Mesendoderm (in vitro differentiated cells): ENCODE measurements around the gene PDZD2.
"Not testable (repeated sequence)": the region's sequence is repeated elsewhere in the genome, so short reads cannot be mapped to it uniquely, and the experiment has no call there.

Source experiments
- DNase-seq: peaks from one replicate; pipeline ENCODE4 v3.0.0; 2013
- H2AK5ac ChIP-seq: 2 replicates; pipeline ENCODE4 v1.6.1; 2013; ENCODE audit warnings: low read length, inconsistent platforms
- H2BK120ac ChIP-seq: 2 replicates; pipeline ENCODE4 v1.6.1; 2013; ENCODE audit warnings: low read depth, mild to moderate bottlenecking, low read length, moderate library complexity, mixed read lengths
- H2BK15ac ChIP-seq: replicated peaks from 2 replicates; pipeline ENCODE4 v1.6.1; 2013; ENCODE audit warnings: low read depth, mild to moderate bottlenecking, moderate library complexity
- H2BK5ac ChIP-seq: 2 replicates; pipeline ENCODE4 v1.6.1; 2013; ENCODE audit warnings: low read length, inconsistent platforms
- H3K18ac ChIP-seq: 2 replicates; pipeline ENCODE4 v1.6.1; 2013; ENCODE audit warnings: mild to moderate bottlenecking, low read length, mixed read lengths
- H3K23ac ChIP-seq: one replicate; pipeline ENCODE4 v1.6.1; 2013; ENCODE audit warnings: low read length
- H3K27ac ChIP-seq: 2 replicates; pipeline ENCODE4 v1.5.1; 2013; ENCODE audit warnings: low read depth, mild to moderate bottlenecking, inconsistent platforms, low read length, moderate library complexity
- H3K27me3 ChIP-seq: 2 replicates; pipeline ENCODE4 v1.6.1; 2013; ENCODE audit warnings: low read length, control low read depth, mild to moderate bottlenecking, inconsistent platforms; ENCODE audit not compliant: insufficient read depth, poor library complexity
- H3K36me3 ChIP-seq: 2 replicates; pipeline ENCODE4 v1.6.1; 2013; ENCODE audit warnings: low read length, inconsistent platforms; ENCODE audit not compliant: control insufficient read depth, insufficient read depth
- H3K4ac ChIP-seq: one replicate; pipeline ENCODE4 v1.6.1; 2013; ENCODE audit warnings: low read depth, mild to moderate bottlenecking, low read length, moderate library complexity
- H3K4me1 ChIP-seq: 2 replicates; pipeline ENCODE4 v1.6.1; 2013; ENCODE audit warnings: low read depth, low read length, inconsistent platforms; ENCODE audit not compliant: control insufficient read depth
- H3K4me2 ChIP-seq: 2 replicates; pipeline ENCODE4 v1.6.1; 2013; ENCODE audit warnings: low read length
- H3K4me3 ChIP-seq: 2 replicates; pipeline ENCODE4 v1.5.1; 2013; ENCODE audit warnings: mild to moderate bottlenecking, low read length
- H3K56ac ChIP-seq: one replicate; pipeline ENCODE4 v1.6.1; 2013; ENCODE audit warnings: low read length
- H3K79me1 ChIP-seq: 2 replicates; pipeline ENCODE4 v1.6.1; 2013; ENCODE audit warnings: low read length, inconsistent platforms
- H3K79me2 ChIP-seq: 2 replicates; pipeline ENCODE4 v1.6.1; 2013; ENCODE audit warnings: mild to moderate bottlenecking, low read length; ENCODE audit not compliant: control insufficient read depth, insufficient read depth
- H3K9ac ChIP-seq: 2 replicates; pipeline ENCODE4 v1.6.1; 2013; ENCODE audit warnings: low read length, inconsistent platforms
- H4K5ac ChIP-seq: one replicate; pipeline ENCODE4 v1.6.1; 2013; ENCODE audit warnings: low read length
- H4K8ac ChIP-seq: one replicate; pipeline ENCODE4 v1.6.1; 2013; ENCODE audit warnings: low read depth, mild to moderate bottlenecking, control low read depth, low read length, moderate library complexity
- WGBS: extraction: QIAGEN DNeasy Blood & Tissue Kit; methylation state at CpG from one replicate; pipeline ENCODE4 v1.1.7; 2013; ENCODE audit warnings: low lambda C conversion rate, missing lambda C conversion rate; ENCODE audit not compliant: insufficient coverage; ENCODE audit errors: extremely low coverage; 5-methylcytosine and 5-hydroxymethylcytosine counted together

PDZD2 gene

DNA sequence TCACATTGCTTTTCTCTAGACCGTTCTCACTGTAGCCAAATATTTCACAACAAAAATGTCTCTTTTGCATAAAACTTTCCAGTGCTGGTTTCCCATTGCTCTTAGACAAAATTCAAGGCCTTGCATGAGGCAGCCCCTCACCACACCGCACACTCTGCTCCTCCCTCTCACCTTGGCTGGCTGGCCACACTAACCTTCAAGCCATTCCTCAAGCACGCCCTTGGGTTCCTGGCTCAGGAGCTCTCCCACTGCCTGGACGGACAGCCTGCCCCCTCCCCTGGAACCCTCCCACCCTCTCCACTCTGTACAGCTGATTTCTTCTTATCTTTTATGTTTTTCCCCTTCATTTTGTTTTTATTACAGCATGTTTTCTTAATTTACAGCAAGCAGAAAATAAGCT lies 83.2 kb downstream of the PDZD2 start:
- Histone ChIP-seq H3K79me1 (no peaks in the 10 kb centered on the region), H2BK120ac (no peak overlapping the region), H2BK15ac (no peak overlapping the region), H3K27me3 (no peaks in the 10 kb centered on the region), H3K36me3 (no peaks in the 10 kb centered on the region), H3K18ac (no peak overlapping the region), H3K4me3 (no peak overlapping the region), H3K4ac (no peak overlapping the region), H3K27ac (no peak overlapping the region), H3K4me2 (no peak overlapping the region), H3K23ac (no peak overlapping the region), H4K5ac (no peak overlapping the region), H3K9ac (no peak overlapping the region), H3K4me1 (peaks cover 1% of the 10 kb centered on the region), H2AK5ac (no peak overlapping the region), H4K8ac (no peak overlapping the region), H3K79me2 (no peaks in the 10 kb centered on the region), H3K56ac (no peak overlapping the region), H2BK5ac (no peak overlapping the region)
- whole genome bisulfite sequencing = no CpG with 5 or more reads among the region's 4 CpGs
- DNase-seq = no peak

DNA sequence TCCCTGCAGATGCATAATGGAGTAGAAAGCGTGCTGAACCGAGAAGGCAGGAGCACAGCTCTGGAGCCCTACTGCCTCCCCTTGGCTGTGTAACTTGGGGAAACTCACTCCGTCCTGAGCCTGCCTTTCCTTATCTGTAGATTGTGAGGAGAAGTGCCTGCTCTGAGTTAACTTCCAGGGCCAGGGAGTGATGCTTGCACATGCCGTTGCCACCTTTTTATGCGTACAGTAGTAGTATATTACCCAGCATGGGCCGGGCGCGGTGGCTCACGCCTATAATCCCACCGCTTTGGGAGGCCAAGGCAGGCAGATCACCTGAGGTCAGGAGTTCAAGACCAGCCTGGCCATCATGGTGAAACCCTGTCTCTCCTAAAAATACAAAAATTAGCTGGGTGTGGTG lies 87.1 kb downstream of the PDZD2 start:
- Histone ChIP-seq H3K79me2 (no peaks in the 10 kb centered on the region), H3K9ac (no peak overlapping the region), H3K79me1 (no peaks in the 10 kb centered on the region), H3K4ac (no peak overlapping the region), H3K23ac (peak overlapping the region; percentile 24), H3K27ac (no peak overlapping the region), H2BK5ac (no peak overlapping the region), H3K4me1 (no peaks in the 10 kb centered on the region), H3K27me3 (no peaks in the 10 kb centered on the region), H4K8ac (no peak overlapping the region), H3K4me3 (no peak overlapping the region), H2BK120ac (no peak overlapping the region), H2BK15ac (no peak overlapping the region), H3K56ac (no peak overlapping the region), H4K5ac (no peak overlapping the region), H3K4me2 (no peak overlapping the region), H3K36me3 (no peaks in the 10 kb centered on the region), H3K18ac (no peak overlapping the region), H2AK5ac (no peak overlapping the region)
- DNase-seq = no peak
- WGBS = no CpG with 5 or more reads among the region's 10 CpGs

GRCh38 chr5:31726952-31727351 lies 88.0 kb downstream of the PDZD2 start:
- Histone ChIP-seq H3K18ac (no peak overlapping the region), H3K27ac (no peak overlapping the region), H4K5ac (no peak overlapping the region), H3K79me1 (no peaks in the 10 kb centered on the region), H2BK5ac (no peak overlapping the region), H3K36me3 (no peaks in the 10 kb centered on the region), H4K8ac (no peak overlapping the region), H3K56ac (no peak overlapping the region), H3K79me2 (no peaks in the 10 kb centered on the region), H3K23ac (no peak overlapping the region), H2BK120ac (no peak overlapping the region), H3K4me3 (no peak overlapping the region), H3K4me1 (no peaks in the 10 kb centered on the region), H2AK5ac (no peak overlapping the region), H3K4me2 (no peak overlapping the region), H3K9ac (no peak overlapping the region), H3K27me3 (no peaks in the 10 kb centered on the region), H2BK15ac (no peak overlapping the region), H3K4ac (no peak overlapping the region)
- no CpG with 5 or more reads among the region's 7 CpGs for WGBS
- no peak for DNase-seq

GRCh38 chr5:31728039-31728438 lies 89.1 kb downstream of the PDZD2 start:
- H3K4ac ChIP-seq = no peak overlapping the region
- no peak overlapping the region for H2BK15ac ChIP-seq
- no peak overlapping the region for H3K18ac ChIP-seq
- H3K79me2 ChIP-seq = no peaks in the 10 kb centered on the region
- DNase-seq = no peak
- H4K8ac ChIP-seq = no peak overlapping the region
- H3K27me3 ChIP-seq = no peaks in the 10 kb centered on the region
- no peak overlapping the region for H3K27ac ChIP-seq
- no peak overlapping the region for H3K23ac ChIP-seq
- H3K79me1 ChIP-seq = no peaks in the 10 kb centered on the region
- no peak overlapping the region for H3K4me3 ChIP-seq
- no peaks in the 10 kb centered on the region for H3K4me1 ChIP-seq
- no CpG with 5 or more reads among the region's 3 CpGs for WGBS
- no peak overlapping the region for H3K56ac ChIP-seq
- no peaks in the 10 kb centered on the region for H3K36me3 ChIP-seq
- no peak overlapping the region for H2AK5ac ChIP-seq
- no peak overlapping the region for H3K9ac ChIP-seq
- H4K5ac ChIP-seq = no peak overlapping the region
- H2BK5ac ChIP-seq = no peak overlapping the region
- H2BK120ac ChIP-seq = no peak overlapping the region
- no peak overlapping the region for H3K4me2 ChIP-seq

DNA sequence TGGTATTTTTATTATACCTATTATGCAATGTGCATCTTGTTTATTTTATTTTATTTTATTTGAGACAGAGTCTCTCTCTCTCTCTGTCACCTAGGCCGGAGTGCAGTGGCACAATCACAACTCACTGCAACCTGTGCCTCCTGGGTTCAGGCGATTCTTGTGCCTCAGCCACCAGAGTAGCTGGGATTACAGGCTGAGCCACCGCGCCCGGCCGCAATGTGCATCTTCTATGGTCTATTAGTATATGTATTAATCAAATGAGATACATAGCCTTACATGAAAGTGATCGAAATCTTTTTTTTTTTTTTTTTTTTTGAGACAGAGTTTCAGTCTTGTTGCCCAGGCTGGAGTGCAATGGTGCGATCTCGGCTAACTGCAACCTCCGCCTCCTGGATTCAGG lies 89.9 kb downstream of the PDZD2 start:
- not testable (repeated sequence) for H3K4me3 ChIP-seq, H3K36me3 ChIP-seq, H4K5ac ChIP-seq, H3K9ac ChIP-seq, H4K8ac ChIP-seq, H3K23ac ChIP-seq, H2AK5ac ChIP-seq, H3K79me2 ChIP-seq, H3K27me3 ChIP-seq, DNase-seq, H3K4me2 ChIP-seq, H3K4me1 ChIP-seq, H2BK120ac ChIP-seq, H3K79me1 ChIP-seq, H3K18ac ChIP-seq, H2BK15ac ChIP-seq, H3K4ac ChIP-seq, H2BK5ac ChIP-seq, H3K27ac ChIP-seq, H3K56ac ChIP-seq
- no CpG with 5 or more reads among the region's 10 CpGs for WGBS

DNA sequence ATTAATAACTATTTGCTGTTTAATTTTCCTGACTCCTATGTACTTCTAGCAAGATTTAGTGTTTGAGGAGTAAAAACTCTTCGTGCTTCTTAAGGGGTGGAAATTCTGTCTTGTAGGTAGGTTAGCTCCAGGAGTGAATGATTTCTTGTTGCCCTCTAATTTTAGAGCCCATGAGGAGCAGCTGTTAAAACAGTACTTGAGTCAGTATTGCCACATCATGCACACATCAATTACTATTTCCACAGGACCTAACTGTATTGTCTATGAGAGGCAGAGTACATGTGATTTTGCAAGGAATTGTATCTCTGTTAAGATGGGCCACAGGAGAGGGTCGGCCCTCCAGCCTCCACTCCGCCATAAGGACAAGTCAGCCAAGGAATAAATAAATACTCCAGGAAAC lies 91.2 kb downstream of the PDZD2 start:
- no CpG with 5 or more reads among the region's 3 CpGs for WGBS
- Histone ChIP-seq H3K27me3 (no peaks in the 10 kb centered on the region), H3K79me2 (no peaks in the 10 kb centered on the region), H2BK15ac (no peak overlapping the region), H3K9ac (no peak overlapping the region), H3K4me3 (no peak overlapping the region), H2AK5ac (no peak overlapping the region), H3K4me2 (no peak overlapping the region), H3K36me3 (no peaks in the 10 kb centered on the region), H3K4ac (no peak overlapping the region), H3K27ac (no peak overlapping the region), H3K79me1 (no peaks in the 10 kb centered on the region), H2BK5ac (no peak overlapping the region), H4K5ac (no peak overlapping the region), H3K4me1 (no peaks in the 10 kb centered on the region), H3K56ac (no peak overlapping the region), H2BK120ac (no peak overlapping the region), H3K18ac (no peak overlapping the region), H4K8ac (no peak overlapping the region), H3K23ac (no peak overlapping the region)
- DNase-seq = no peak
